ENCODE measurements around the gene PAPOLB.
A peak's percentile ranks its signal among the peaks of the same experiment; 100 is the strongest.

Gene PAPOLB

DNA sequence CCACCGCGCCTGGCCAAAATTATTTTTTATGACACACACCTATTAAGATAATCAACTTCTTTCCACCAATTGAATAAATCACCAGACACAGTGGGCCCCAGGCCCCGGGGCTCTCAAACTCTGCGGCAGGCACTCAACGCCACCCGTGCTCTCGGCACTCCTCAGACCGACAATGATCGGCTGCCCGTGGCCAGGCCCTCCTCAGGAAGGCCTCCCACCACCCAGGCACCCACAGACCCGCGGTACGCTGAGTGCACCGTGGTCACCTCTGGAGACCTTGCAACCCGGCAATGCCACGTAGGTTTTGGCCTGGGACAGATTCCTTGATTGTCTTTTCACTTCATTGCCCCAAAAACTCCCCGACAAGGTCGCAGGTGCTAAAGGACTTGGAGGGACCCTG is 14.8 kb upstream of the PAPOLB start:
- DNase-seq = no peak

- DNase-seq = no peak
Observed at GRCh38 chr7:4875391-4875790, 13.6 kb upstream of the PAPOLB start.

DNA sequence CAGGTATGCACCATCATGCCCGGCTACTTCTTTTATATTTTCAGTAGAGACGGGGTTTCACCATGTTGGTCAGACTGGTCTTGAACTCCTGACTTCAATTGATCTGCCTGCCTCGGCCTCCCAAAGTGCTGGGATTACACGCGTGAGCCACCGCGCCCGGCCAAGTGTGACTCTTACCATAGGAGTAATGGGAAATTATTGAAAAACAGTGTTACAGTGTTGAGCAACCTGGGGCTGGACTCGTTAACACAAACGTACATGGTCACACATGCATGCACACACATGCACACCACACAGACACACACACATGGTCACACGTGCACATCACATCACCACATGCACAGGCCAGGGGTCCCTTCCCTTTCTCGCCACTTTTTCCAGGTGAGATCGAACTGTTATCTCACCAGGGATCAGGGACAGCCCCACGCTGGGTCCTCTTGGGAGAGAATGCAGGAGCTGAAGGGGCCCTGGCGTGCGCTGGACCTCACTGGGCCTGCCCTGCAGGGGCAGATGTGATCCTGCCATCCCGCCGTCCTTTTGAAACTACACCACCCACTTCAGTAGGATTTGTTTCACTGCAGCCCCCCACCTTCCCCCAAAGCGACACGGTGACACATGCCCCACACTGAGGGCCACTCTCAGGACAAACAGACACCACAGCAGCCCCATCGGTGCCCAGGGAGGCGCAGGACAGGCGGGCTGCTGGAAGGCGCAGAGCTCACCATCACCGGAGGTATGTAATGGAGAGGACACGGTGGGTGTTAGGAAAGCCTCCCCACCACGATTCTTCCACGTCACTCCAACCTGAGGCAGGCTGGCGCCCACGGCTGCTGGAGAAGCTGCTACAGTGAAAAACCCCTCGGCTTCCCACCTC is 11.5 kb upstream of the PAPOLB start:
- no peak for DNase-seq

DNA sequence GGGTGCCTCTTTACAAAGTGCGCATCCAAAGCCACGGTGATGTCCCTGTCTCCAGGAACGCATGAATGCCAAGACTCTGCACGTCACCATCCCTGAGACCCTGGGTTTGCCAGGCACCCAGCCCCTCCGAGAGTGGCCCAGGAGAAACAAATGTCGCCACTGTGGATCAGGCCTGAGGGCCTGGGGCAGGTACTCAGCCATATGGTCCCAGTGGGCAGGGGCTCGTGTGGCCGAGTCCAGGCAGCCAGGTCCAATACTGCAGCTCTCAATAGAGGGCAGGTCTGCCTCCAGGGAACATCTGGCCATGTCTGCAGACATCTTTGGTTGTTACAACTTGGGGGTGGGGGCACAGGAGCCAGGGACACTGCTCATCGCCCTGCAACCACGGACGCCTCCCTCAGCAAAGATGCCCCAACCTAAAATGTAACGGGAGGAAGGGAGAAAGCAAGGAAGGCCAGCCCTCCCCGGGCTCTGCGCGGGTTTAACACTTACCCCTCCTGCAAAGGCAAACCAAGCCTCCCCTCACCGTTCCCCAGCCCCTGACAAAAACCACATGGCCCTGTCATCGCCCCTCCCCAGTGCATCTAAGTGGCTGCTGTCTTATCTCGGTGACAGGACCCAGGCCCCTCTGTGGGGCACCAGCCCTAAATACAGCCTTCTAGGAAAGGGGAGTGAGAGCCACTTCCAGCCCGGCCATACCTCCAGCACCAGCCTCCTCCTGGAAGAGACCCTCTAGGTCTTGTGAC is 10.3 kb upstream of the PAPOLB start:
- no peak for DNase-seq

DNA sequence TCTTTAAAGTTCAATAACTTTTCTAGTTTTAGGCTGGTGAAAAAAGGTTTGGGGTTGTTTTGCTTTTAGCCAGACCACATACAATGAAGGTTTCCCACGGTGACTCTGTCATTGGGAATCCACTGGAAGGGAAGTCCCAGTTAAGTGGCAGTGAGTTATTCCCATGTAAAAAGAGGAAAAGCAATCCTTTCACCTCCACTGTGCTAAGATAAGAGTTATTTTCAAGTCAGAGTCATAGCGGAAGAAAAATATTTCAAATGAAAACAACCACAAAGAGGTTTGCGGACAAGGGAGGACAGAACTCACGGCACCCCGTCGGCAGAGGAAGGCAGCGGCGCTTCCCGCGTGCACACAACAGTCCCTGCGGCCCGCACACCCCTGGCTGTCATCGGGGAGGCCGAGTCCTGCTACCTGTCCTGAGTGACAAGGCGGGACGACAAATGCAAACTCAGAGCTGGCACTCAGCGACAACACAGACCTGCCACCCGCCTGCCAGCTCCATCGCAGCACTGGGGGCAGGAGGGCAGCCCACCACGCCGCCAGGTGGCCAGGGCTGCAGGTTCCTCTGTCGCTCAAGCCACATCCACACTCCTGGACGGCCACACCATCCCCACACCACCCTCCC is 9.3 kb upstream of the PAPOLB start:
- DNase-seq = no peak

- no peak for DNase-seq
Observed at GRCh38 chr7:4868493-4868892, 6.7 kb upstream of the PAPOLB start.

DNA sequence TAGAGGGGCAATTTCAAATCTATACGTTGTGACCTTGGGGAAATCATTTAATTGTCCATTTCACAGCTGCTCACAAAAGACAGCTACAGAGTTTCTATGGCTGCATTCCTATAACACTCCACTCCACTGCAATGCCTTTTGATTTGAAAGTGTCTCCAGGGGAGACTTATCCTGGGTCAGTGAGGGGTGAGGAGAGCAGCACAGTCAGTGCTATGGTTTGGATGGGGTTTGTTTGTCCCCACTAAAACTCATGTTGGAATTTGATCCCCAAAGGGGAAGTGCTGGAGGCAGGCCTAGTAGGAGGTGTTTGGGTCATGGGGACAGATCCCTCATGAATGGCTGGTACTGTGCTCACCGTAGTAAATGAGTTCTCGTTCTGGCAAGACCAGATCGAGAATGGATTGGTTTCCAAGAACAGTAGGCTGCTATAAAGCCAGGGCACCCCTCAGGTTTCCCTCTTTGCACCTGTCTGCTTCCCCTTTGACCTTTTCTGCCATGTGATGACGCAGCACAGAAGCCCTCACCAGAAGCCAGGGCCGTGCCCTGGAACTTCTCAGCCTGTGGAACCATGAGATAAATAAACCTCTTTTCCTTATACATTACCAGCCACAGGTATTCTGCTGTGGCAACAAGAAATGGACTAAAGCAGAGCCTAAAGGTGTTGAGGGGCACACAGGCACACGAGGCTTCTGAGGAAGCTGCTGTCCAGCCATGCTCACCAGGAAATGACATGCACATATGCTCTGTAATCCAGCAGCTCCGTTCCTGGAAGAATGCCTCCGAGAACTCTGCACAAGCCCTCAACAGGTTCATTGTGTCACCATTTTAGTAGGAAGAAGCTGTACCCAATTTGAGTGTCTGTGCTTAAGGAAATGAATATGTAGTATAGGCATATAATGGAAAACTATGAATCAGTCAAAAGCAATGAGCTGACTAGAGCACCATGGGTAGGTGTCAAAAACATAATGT is 5.0 kb upstream of the PAPOLB start:
- DNase-seq = no peak

- no peak for DNase-seq
Observed at GRCh38 chr7:4862156-4862555, 326 bp upstream of the PAPOLB start.

GRCh38 chr7:4861227-4861626 is 603 bp downstream of the PAPOLB start:
- no peak for DNase-seq

DNA sequence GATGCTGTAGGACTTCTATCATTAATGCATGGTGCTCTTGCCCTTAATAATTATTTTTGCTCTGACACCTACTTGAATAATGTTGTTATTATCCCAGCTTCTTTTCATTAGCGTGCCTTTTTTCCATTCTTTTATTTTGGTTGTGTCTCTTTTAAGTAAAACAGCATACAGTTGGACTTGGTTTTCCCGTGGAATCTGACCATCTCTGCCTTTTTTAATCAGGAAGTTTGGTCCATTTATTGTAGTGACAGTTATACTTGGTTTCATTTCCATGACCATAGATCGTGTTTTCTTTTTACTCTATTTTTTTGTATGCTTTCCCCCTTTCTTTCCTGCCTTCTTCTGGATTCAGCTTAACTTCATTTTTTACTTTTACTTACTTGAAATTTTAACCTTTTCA is 4.6 kb downstream of the PAPOLB start:
- no peak for DNase-seq

GRCh38 chr7:4856336-4857057 is 5.3 kb downstream of the PAPOLB start:
- no peak for DNase-seq

DNA sequence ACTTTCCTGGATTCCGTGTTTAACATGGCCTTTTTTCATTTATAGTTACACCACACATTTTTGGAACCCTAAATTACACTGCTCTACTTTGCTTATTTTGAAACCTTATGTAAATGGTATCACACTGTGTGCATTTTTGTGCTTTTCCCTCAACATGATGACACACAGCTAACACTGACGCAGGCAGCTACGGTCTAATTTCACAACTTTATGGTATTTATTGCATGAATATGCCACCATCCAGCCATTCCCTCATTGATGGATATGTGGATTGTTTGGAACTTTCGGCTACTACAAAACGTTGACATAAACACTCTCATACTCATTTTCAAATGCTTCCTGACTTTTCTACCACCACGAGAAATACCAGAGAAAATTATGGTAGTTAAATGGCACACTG is 6.9 kb downstream of the PAPOLB start:
- DNase-seq = no peak

DNA sequence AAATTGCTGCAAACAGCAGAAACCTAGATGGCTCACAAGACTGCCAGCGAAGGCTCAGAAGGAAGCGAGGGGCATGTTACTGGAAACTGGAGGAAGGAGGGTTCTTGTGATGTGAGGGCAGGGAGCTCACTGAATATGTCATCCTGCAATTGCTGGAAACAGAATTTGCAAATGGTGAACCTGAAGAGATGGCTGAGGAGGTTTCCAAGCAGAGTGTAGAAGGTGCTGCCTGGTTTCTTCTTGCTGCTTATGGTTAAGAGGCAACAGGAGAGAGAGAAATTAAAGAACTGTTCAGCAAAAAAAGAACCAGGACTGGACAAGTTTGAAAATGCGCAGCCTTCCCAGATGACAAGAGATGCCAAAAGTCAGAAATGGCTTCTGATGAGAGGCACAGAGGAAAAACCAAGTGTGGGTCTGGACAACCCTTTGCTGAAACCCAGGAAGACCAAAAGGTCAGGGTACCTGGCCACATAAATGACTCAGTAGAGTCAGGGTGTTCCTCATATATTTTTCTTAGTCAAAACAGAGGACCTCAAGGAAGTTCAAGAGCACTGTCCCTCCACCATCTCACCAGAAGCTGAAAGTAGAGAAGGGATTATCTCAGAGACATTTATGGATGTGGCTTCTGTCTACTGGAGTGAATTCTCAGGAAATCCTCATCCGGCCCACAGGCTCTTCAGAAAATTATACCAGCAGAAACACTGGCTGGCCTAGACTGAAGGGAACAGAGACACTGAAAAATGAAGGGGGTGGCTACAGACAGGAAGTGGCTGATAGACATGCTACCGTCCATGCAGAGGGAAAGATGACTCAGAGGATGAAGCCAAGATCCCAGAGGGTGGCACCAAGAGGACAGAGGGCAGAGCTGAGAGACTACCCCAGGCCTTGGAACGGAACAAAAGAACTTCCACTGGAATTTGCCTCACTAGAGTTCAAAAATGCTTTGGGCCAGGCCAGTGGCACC is 10.1 kb downstream of the PAPOLB start:
- DNase-seq = no peak

DNA sequence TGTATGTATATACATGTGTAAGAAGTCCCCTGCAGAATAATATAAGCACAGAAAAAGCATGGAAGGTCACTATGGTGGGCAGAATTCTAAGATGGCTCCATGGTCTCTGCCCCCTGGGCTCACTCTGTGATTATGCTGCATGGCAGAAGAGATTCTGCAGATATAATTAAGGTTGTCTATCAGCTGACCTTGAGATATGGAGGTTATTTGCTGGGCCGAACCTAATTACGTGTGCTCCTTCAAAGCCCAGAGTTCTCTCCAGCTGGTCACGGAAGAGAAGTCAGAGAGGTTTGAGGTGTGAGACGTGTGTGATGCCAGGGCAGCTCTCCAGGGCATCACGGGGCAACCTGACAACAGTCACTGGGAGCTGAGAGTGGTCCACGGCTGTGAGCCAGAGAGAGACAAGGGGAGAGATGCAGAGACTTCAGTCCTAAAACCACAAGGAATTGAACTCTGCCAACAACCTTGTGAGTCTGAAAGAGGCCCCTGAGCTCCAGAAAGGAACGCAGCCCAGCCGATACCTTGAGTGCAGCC is 11.5 kb downstream of the PAPOLB start:
- no peak for DNase-seq

GRCh38 chr7:4849390-4849789 is 12.4 kb downstream of the PAPOLB start:
- peak; percentile 5 to 19 for DNase-seq

- no peak for DNase-seq
Observed at GRCh38 chr7:4845740-4846142, 16.1 kb downstream of the PAPOLB start.

DNA sequence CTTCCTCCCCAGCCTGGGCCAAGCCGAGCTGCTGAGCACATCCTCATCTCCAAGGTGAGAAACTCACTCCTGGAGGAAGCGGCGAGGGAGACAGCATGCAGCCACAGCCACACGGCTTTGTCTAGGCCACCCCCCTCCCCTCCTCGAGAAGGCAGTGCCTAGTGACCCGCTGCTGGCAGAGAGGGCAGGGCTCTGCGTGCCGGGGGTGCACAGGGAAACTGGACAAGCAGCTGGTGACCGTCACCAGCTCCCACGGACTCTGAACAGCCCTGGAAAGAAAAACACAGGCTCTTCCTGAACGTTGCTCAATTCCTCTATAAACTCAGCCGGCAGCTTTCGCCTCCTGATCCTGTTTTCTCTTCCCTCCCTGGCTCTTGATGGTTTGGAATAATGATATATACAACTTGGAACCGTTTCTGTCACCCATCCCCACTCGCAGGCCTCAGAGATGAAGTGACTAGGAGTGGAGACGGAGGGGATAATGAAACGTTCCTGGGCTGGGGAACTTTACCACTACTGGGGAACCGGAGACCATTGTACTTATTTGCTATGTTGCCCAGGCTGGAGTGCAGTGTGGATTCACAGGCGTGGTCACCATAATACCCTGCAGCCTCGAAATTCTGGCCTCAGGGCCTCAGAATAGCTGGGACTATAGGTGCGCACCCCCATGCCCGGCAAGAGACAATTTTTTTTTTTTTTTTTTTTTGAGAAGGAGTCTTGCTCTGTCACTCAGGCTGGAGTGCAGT is 19.3 kb downstream of the PAPOLB start:
- no peak for DNase-seq

DNA sequence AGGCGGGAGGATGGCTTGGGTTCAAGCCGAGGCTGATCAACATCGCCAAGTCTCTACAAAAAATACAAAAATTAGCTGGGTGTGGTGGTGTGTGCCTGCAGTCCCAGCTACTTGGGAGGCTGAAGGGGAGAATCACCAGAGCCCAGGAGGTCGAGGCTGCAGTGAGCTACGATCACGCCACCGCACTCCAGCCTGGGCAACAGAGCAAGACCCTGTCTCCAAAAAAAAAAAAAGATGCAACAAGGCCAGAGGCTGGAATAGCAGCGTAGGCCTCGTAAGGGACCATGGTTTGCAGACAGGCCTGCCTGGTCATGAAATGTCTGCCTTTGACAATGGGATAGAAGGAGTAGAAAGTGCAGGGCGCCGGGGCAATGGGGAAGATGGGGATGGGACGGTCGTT is 20.0 kb downstream of the PAPOLB start:
- DNase-seq = no peak

- no peak for DNase-seq
Observed at GRCh38 chr7:4841007-4841784, 20.6 kb downstream of the PAPOLB start.
